Endothelial cell of umbilical vein (primary cell): Measurements from ENCODE around the gene MSMB. TPM values are rescaled to one million over a fixed set of nuclear protein-coding genes. Genes with fewer than 3 reads are reported as not detected.

Experiments
- BruUV-seq: library from RNA; stranded (reverse); fragments of 400-500 nt; replicated peaks from 2 replicates; lab custom pipeline; 2021; lab: Mats Ljungman, UMichigan
- CTCF ChIA-PET: fragments of 300-600, 350-600 bp; sonication (Branson Sonifier 250); formaldehyde crosslinking; loops from one replicate; lab custom pipeline; 2021; ENCODE audit warnings: antibody characterized with exemption, inconsistent platforms; lab: Charles Lee
- POLR2A ChIA-PET: fragments of 300-600, 350-600 bp; sonication (Branson Sonifier 250); formaldehyde crosslinking; loops from one replicate; lab custom pipeline; 2021; ENCODE audit warnings: antibody characterized with exemption, inconsistent platforms; lab: Charles Lee
- DNase-seq: peaks from one replicate; pipeline ENCODE4 v3.0.0-alpha.2; 2011; ENCODE audit warnings: low read depth, low spot score
- FAIRE-seq: peaks from 2 replicates; lab custom pipeline; 2011; peaks lifted over from hg19 to GRCh38; lab: Jason Lieb, UNC
- H2AFZ ChIP-seq: 2 replicates; pipeline ENCODE4 v1.6.0; 2012; ENCODE audit warnings: low read depth, low read length, control low read depth, inconsistent platforms
- H3K27ac ChIP-seq: 2 replicates; pipeline ENCODE4 v1.5.1; 2011; ENCODE audit warnings: low read depth, mild to moderate bottlenecking, control low read depth, low read length, moderate library complexity; ENCODE audit not compliant: insufficient read depth
- H3K27me3 ChIP-seq, 2 experiments: 2 replicates each; pipeline versions ENCODE4 v1.6.0 to v1.6.1; 2011; ENCODE audit warnings: low read length in 2 of 2, mixed read lengths in 1 of 2; ENCODE audit not compliant: control insufficient read depth in 2 of 2, insufficient read depth in 2 of 2
- H3K36me3 ChIP-seq, 2 experiments: 2 replicates in 1 of 2; 3 replicates in 1 of 2; pipeline ENCODE4 v1.5.1; 2011; ENCODE audit warnings: low read length in 2 of 2, mild to moderate bottlenecking in 1 of 2, moderate library complexity in 1 of 2; ENCODE audit not compliant: control insufficient read depth in 2 of 2, insufficient read depth in 2 of 2; ENCODE audit errors: extremely low read depth in 1 of 2
- H3K4me1 ChIP-seq: 3 replicates; pipeline ENCODE4 v1.5.1; 2011; ENCODE audit warnings: mild to moderate bottlenecking, low read length; ENCODE audit not compliant: control insufficient read depth, insufficient read depth; ENCODE audit errors: extremely low read depth
- H3K4me2 ChIP-seq: 2 replicates; pipeline ENCODE4 v1.6.1; 2011; ENCODE audit warnings: low read length, control low read depth, mixed read lengths; ENCODE audit not compliant: insufficient read depth
- H3K4me3 ChIP-seq, 3 experiments: fragments of 200-600 bp in 1 of 3; sonication (generic), shearing (Covaris generic) in 1 of 3; replicated peaks in 1 of 3; 2 replicates each; pipeline ENCODE4 v1.5.1; 2011 to 2016; ENCODE audit warnings: control low read depth in 3 of 3, low read length in 3 of 3, mild to moderate bottlenecking in 2 of 3, inconsistent platforms in 1 of 3, low read depth in 1 of 3, moderate library complexity in 1 of 3; ENCODE audit not compliant: insufficient read depth in 1 of 3
- H3K79me2 ChIP-seq: 2 replicates; pipeline ENCODE4 v1.6.0; 2012; ENCODE audit warnings: low read length, inconsistent platforms; ENCODE audit not compliant: control insufficient read depth, insufficient read depth
- H3K9ac ChIP-seq: replicated peaks from 2 replicates; pipeline ENCODE3; 2011; ENCODE audit warnings: low read length, control low read depth; ENCODE audit not compliant: insufficient read depth; ENCODE audit errors: extremely low read depth
- H3K9me1 ChIP-seq: replicated peaks from 3 replicates; pipeline ENCODE4 v1.6.0; 2011; ENCODE audit warnings: mild to moderate bottlenecking, low read length; ENCODE audit not compliant: control insufficient read depth, insufficient read depth; ENCODE audit errors: extremely low read depth
- H3K9me3 ChIP-seq: replicated peaks from 2 replicates; pipeline ENCODE4 v1.5.1; 2012; ENCODE audit warnings: low read length, inconsistent platforms; ENCODE audit not compliant: control insufficient read depth, insufficient read depth
- H4K20me1 ChIP-seq: replicated peaks from 2 replicates; pipeline ENCODE3; 2011; ENCODE audit warnings: mild to moderate bottlenecking, low read length; ENCODE audit not compliant: control insufficient read depth, insufficient read depth; ENCODE audit errors: extremely low read depth
- CTCF ChIP-seq, 2 donors: IDR thresholded peaks; 1 replicate in 1 of 2; 2 replicates in 1 of 2; pipeline ENCODE4 v1.5.1; 2011; ENCODE audit warnings: low read length in 2 of 2, mild to moderate bottlenecking in 2 of 2, moderate library complexity in 2 of 2, control low read depth in 1 of 2, inconsistent platforms in 1 of 2, low read depth in 1 of 2; ENCODE audit not compliant: insufficient read depth in 1 of 2; ENCODE audit errors: extremely low read depth in 1 of 2
- EZH2 ChIP-seq: IDR thresholded peaks from 2 replicates; pipeline ENCODE4 v1.6.1; 2012; ENCODE audit warnings: borderline replicate concordance, low read depth, mild to moderate bottlenecking, moderate library complexity, low read length, inconsistent platforms; ENCODE audit not compliant: severe bottlenecking
- FOS ChIP-seq: IDR thresholded peaks from 2 replicates; pipeline ENCODE4 v1.6.1; 2011; ENCODE audit warnings: mild to moderate bottlenecking, low read length, moderate library complexity, borderline replicate concordance; ENCODE audit not compliant: insufficient read depth
- GATA2 ChIP-seq: IDR thresholded peaks from 2 replicates; pipeline ENCODE4 v1.7.0; 2011; ENCODE audit warnings: low read depth, mild to moderate bottlenecking, moderate library complexity, mixed read lengths, low read length; ENCODE audit not compliant: insufficient read length, insufficient read depth
- JUN ChIP-seq: IDR thresholded peaks from 2 replicates; pipeline ENCODE4 v1.6.1; 2011; ENCODE audit warnings: borderline replicate concordance, low read depth; ENCODE audit not compliant: insufficient read length, insufficient read depth
- MAX ChIP-seq: IDR thresholded peaks from 2 replicates; pipeline ENCODE4 v1.6.1; 2011; ENCODE audit not compliant: insufficient read depth, insufficient read length
- MYC ChIP-seq: IDR thresholded peaks from one replicate; pipeline ENCODE4 v1.6.1; 2011; ENCODE audit warnings: mild to moderate bottlenecking, low read depth, low read length
- POLR2A ChIP-seq: IDR thresholded peaks from 2 replicates; pipeline ENCODE4 v1.6.1; 2012; ENCODE audit warnings: low read depth, mild to moderate bottlenecking, control low read depth, low read length
- POLR2AphosphoS5 ChIP-seq: IDR thresholded peaks from 2 replicates; pipeline ENCODE4 v1.6.1; 2012; ENCODE audit warnings: low read depth, mild to moderate bottlenecking, control low read depth, low read length, moderate library complexity; ENCODE audit not compliant: insufficient read depth
- dilution Hi-C: fragments of 300-500 bp; cut with MboI; formaldehyde crosslinking; loops from one replicate; pipeline ENCODE4 v1.15.0; 2019; ENCODE audit warnings: low sequenced_read_pairs; ENCODE audit not compliant: extremely low pct_ligation_motif_present
- intact Hi-C: fragments of 100-400 bp; cut with micrococcal nuclease; formaldehyde crosslinking; loops from one replicate; pipeline ENCODE4 v1.10.0; 2022
- polyA plus RNA-seq, 4 experiments: library from polyadenylated mRNA; depleted of rRNA in 3 of 4; stranded (reverse) in 3 of 4; unstranded in 1 of 4; fragments of >200 nt; gene quantifications; 2 replicates each; pipeline versions ENCODE4 v1.2.1 to v1.2.3, GENCODE V29; 2011 to 2012; ENCODE audit warnings: missing spikeins in 1 of 4
- total RNA-seq: library from RNA; stranded (reverse); gene quantifications from 2 replicates; pipeline ENCODE4 v1.2.3, GENCODE V29; 2021

Gene MSMB
- total and polyA plus RNA-seq, 2 donors (not counting 3 experiments of a cell fraction or from before 2014, with no cell fraction given) = not detected

GRCh38 chr10:46019177-46019528 lies 26.9 kb downstream of the MSMB start:
- Histone ChIP-seq H3K4me2 (peak overlapping the region; percentile 81), H3K9me1 (no peaks in the 10 kb centered on the region), H3K9ac (peak overlapping the region; percentile 57), H3K9me3 (no peaks in the 10 kb centered on the region), H3K79me2 (peaks cover 88% of the 10 kb centered on the region), H2AFZ (no peak overlapping the region), H3K4me1 (peaks cover 52% of the 10 kb centered on the region), H3K36me3 (peaks cover 6 to 9% of the 10 kb centered on the region in 2 experiments), H3K4me3 (peak overlapping the region in 1 of 3 experiments; percentile 25), H3K27me3 (no peaks in the 10 kb centered on the region), H3K27ac (peak overlapping the region; percentile 81), H4K20me1 (no peaks in the 10 kb centered on the region)
- DNase-seq (peak; percentile 13), FAIRE-seq (no peak)
- POLR2A ChIA-PET = interaction anchor here (1.1 kb wide), 1 partner anchor 9 kb away, joined by 3 read pairs; no protein-coding TSS in a partner anchor
- dilution Hi-C loops (no loop called here), intact Hi-C loops (no loop called here)
- no TSS peak for BruUV-seq
- no peak for TF ChIP-seq JUN
- no peak for TF ChIP-seq CTCF (IDR thresholded peaks at IDR 0.05; ENCODE audit: extremely low read depth in 1 of 2, insufficient read depth in 1 of 2, low read depth in 1 of 2, low read length in 2 of 2)
- TF ChIP-seq POLR2AphosphoS5 = no peak
- TF ChIP-seq MYC = no peak
- TF ChIP-seq EZH2 = no peak
- TF ChIP-seq POLR2A = no peak
- TF ChIP-seq FOS = no peak
- TF ChIP-seq MAX = no peak
- TF ChIP-seq GATA2 = no peak
- CTCF ChIA-PET = interaction anchor here (1.7 to 3.9 kb wide), 3 partner anchors 10 to 769 kb away, joined by 5 to 18 read pairs (median 9); no protein-coding TSS in a partner anchor
